Esophagus (tissue), 2 donors: ENCODE measurements around the gene STRA6. TPM values are rescaled to one million over a fixed set of nuclear protein-coding genes. Genes with fewer than 3 reads are reported as not detected.

ENCODE experiments used
- H3K27ac ChIP-seq, 2 donors: one replicate each; pipeline ENCODE4 v1.5.1; 2013; ENCODE audit warnings: low read depth in 2 of 2, mild to moderate bottlenecking in 2 of 2, inconsistent platforms in 1 of 2, low read length in 1 of 2, moderate library complexity in 1 of 2
- H3K27me3 ChIP-seq, 2 donors: one replicate each; pipeline ENCODE4 v1.6.1; 2013; ENCODE audit warnings: low read length in 2 of 2, control low read depth in 1 of 2, mild to moderate bottlenecking in 1 of 2; ENCODE audit not compliant: insufficient read depth in 2 of 2, control insufficient read depth in 1 of 2
- H3K36me3 ChIP-seq, 2 donors: one replicate each; pipeline ENCODE4 v1.6.1; 2013; ENCODE audit warnings: low read length in 1 of 2; ENCODE audit not compliant: control insufficient read depth in 2 of 2, insufficient read depth in 2 of 2
- H3K4me1 ChIP-seq, 2 donors: one replicate each; pipeline ENCODE4 v1.6.1; 2013; ENCODE audit warnings: low read length in 1 of 2; ENCODE audit not compliant: control insufficient read depth in 2 of 2, insufficient read depth in 2 of 2
- H3K4me3 ChIP-seq, 2 donors: one replicate each; pipeline ENCODE4 v1.5.1; 2013; ENCODE audit warnings: low read length in 2 of 2, mild to moderate bottlenecking in 2 of 2, low read depth in 1 of 2, moderate library complexity in 1 of 2
- H3K9me3 ChIP-seq, 2 donors: one replicate each; pipeline ENCODE4 v1.6.1; 2013; ENCODE audit warnings: mild to moderate bottlenecking in 2 of 2, low read depth in 1 of 2, low read length in 1 of 2, moderate library complexity in 1 of 2; ENCODE audit not compliant: control insufficient read depth in 2 of 2, insufficient read depth in 1 of 2
- WGBS, 2 donors: extraction: QIAGEN DNeasy Blood & Tissue Kit; methylation state at CpG; one replicate each; pipeline ENCODE4 v1.1.7; 2013; 5-methylcytosine and 5-hydroxymethylcytosine counted together
- polyA plus RNA-seq, 2 donors: library from polyadenylated mRNA; stranded (reverse); fragments of 200-250 nt; gene quantifications; one replicate each; pipeline ENCODE4 v1.2.3, GENCODE V29; 2013
- donor health status: healthy with polysubstance abuse.
- donor health status: Bipolar disorder and iron deficiency.

Gene STRA6
- polyA plus RNA-seq, 2 donors: 0.65 to 0.79 TPM

DNA sequence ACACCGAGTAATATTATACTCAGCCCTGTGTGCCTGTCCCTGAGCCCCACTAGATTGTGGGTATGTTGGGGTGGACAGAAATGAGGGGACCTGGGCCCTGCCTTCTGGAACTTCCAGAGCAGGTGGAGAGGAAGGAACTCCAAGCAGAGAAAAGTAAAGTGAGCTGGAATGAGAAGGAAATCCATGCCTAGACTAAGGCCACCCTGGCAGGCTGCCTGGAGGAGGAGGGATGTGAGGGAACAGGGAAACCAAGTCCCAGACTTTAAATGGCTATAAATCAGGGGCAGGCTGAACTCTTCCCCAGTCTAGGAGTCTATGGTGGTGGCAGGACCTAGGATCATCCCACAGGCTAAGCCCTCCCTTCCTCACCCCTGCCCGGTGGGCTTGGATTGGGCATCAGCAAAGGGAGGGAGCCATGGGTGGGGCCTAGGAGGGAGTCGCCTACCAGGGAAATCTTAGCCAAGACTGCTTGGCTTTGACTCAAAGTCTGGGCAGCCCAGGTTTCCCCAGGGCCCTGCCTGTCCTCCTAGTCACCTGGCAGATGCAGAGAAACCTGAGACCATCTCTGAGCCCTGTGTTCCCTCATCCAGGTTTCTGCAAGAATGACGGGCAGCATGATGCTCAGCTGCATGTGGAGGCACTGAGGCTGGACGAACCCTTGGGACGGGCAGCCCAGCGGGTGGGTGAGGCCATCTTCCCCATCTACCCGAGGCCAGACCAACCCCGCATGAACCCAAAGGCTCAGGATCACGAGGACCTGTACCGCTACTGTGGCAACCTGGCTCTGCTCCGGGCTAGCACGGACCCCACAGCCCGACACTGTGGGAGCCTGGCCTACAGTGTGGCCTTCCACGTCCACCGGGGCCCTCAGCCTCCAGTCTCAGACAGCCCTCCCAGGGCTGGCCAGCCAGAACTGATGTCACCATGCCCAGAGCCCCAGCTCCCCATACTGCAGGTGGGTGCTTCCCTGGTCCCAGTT lies 15.6 kb upstream of the STRA6 start:
- Histone ChIP-seq H3K4me1 (peaks cover 0 to 3% of the 10 kb centered on the region in 2 donors), H3K36me3 (no peaks in the 10 kb centered on the region), H3K27ac (no peak overlapping the region), H3K4me3 (no peak overlapping the region), H3K27me3 (peaks cover 0 to 2% of the 10 kb centered on the region in 2 donors), H3K9me3 (peaks cover 0 to 3% of the 10 kb centered on the region in 2 donors)
- WGBS, 2 donors: 81 to 89% methylated on average over 16 of the region's 16 CpGs

DNA sequence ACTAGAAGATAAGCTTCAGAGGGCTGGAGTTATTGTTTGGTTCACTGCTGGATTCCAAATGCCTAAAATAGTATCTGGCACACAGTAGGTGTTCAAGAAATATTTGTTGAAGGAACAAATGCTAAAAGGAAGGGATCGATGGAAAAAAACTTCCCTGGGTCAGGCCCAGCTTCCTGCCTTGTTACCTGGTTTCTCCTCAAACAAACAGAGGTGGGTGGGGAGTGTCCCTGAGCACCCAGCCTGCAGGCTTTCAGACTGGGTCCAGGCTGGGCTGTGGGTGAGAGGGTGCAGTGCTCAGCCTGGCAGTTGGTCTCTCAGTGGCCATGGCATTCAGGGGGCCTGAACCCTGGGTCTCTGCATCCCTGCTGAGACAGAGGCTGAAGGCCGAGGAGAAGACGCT lies 14.4 kb upstream of the STRA6 start:
- no peaks in the 10 kb centered on the region for H3K36me3 ChIP-seq
- 73 to 80% methylated on average over 3 of the region's 3 CpGs for WGBS, 2 donors

DNA sequence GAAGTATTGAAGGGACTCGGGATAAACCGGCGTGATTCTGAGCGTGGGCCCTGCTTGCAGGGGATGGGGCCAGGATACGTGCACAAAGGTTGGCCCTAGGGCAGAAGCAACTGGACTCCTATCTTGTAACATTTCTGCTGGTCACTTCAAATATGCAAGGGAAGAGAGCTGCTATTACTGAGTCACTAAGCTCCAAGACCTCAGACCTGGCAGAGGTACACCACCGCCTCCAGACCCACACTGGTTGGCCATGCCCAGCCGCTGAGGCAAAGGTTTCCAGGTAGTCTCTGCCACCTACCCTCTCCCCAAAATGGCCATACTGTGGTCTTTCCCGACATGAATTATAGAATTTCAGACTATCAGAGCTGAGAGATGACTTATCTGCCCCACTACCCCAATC lies 13.4 kb upstream of the STRA6 start:
- Histone ChIP-seq H3K27me3 (no peaks in the 10 kb centered on the region), H3K4me3 (no peak overlapping the region), H3K27ac (no peak overlapping the region), H3K9me3 (no peaks in the 10 kb centered on the region), H3K4me1 (peaks cover 0 to 3% of the 10 kb centered on the region in 2 donors), H3K36me3 (no peaks in the 10 kb centered on the region)
- 83 to 87% methylated on average over 8 of the region's 8 CpGs for WGBS, 2 donors

More for the DNA sequence above, 14.4 kb upstream of the STRA6 start:
- Histone ChIP-seq H3K4me1 (peaks cover 0 to 3% of the 10 kb centered on the region in 2 donors), H3K4me3 (no peak overlapping the region), H3K27me3 (no peaks in the 10 kb centered on the region), H3K9me3 (no peaks in the 10 kb centered on the region), H3K27ac (no peak overlapping the region)

DNA sequence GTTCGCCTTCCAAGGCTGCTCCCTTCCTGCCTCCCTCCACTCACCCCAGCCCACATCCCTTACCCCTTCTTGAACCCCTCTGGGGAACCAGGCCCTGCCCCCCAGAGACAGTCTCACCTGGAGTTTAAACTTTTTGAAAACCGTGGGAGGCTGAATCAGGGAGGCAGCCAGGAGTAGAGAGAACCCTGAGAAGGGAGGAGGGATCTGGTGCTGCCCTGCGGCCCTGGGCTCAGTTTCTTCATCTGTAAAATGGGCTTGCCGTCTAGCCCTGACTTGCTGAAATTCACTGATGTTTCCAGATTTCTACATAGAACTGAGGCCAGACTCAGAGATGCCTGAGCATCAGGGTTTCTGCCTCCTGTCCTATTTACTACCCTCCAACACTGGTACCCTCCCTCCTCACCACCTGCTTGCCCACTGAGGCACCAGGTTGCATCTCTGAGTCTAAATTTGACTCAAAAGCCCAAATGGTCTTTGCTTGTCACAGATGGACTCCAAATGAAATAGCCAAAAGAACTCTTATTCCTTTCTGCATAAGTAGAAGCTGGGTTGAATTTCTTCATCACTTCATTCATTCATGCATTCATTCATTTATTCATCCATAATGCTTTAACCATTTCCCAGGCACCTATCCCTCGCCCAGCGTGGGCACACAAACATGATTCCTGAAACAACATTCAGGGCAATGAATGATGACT lies 11.9 kb upstream of the STRA6 start:
- 67 to 70% methylated on average over 6 of the region's 6 CpGs for WGBS, 2 donors
- H3K4me3 ChIP-seq: no peak overlapping the region
- H3K27ac ChIP-seq: no peak overlapping the region

DNA sequence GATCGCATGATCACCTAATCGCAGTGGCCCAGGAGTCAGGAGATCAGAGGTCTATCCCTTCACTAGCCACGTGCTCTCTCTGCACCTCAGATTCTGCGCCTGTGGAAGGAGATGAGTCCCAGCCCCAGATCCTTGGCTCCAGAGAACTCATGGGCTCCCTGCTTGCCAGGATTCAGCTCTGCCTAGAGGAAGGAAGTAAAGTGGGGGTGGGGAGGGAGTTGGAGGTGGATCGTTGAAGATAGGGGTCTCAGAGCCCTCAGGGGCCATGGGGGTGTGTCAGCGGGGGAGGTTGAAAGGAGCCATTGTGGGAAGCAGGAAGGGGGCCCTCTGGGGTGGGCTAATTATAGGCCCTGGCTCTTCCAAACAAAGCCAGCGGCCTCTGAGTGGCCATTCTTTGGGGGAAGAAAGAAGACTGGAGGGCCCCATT lies 11.3 kb upstream of the STRA6 start:
- no peaks in the 10 kb centered on the region for H3K27me3 ChIP-seq
- no peak overlapping the region for H3K27ac ChIP-seq
- H3K4me3 ChIP-seq: no peak overlapping the region
- WGBS, 2 donors: 74% methylated on average over 7 of the region's 7 CpGs
- H3K4me1 ChIP-seq: peaks cover 0 to 3% of the 10 kb centered on the region in 2 donors
- no peaks in the 10 kb centered on the region for H3K36me3 ChIP-seq
- H3K9me3 ChIP-seq: no peaks in the 10 kb centered on the region

More for the DNA sequence above, 11.9 kb upstream of the STRA6 start:
- H3K36me3 ChIP-seq: no peaks in the 10 kb centered on the region
- H3K27me3 ChIP-seq: no peaks in the 10 kb centered on the region
- H3K4me1 ChIP-seq: peaks cover 0 to 3% of the 10 kb centered on the region in 2 donors
- no peaks in the 10 kb centered on the region for H3K9me3 ChIP-seq

DNA sequence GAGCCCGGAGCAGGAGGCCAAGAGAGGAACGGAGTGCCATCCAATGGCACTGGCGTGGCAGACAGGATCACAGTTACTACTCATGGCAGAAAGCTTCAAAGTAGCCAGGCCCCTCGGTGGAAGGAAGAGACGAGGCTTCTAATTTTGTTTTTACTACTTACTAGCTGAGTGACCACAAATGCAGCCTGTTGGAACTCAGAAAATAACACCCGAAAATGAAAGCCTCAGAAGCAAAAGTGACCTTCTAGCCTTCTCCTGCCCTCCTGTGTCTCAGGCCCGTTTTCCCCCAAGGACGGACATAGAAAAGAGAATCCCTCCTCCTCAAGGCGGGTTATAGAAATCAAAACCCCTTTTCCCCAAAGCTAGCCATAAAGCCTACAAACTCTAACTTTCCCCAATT lies 9.9 kb upstream of the STRA6 start:
- Histone ChIP-seq H3K27ac (no peak overlapping the region), H3K36me3 (no peaks in the 10 kb centered on the region), H3K27me3 (no peaks in the 10 kb centered on the region), H3K4me1 (peaks cover 0 to 3% of the 10 kb centered on the region in 2 donors), H3K4me3 (no peak overlapping the region), H3K9me3 (no peaks in the 10 kb centered on the region)
- WGBS, 2 donors: 89 to 90% methylated on average over 9 of the region's 9 CpGs

DNA sequence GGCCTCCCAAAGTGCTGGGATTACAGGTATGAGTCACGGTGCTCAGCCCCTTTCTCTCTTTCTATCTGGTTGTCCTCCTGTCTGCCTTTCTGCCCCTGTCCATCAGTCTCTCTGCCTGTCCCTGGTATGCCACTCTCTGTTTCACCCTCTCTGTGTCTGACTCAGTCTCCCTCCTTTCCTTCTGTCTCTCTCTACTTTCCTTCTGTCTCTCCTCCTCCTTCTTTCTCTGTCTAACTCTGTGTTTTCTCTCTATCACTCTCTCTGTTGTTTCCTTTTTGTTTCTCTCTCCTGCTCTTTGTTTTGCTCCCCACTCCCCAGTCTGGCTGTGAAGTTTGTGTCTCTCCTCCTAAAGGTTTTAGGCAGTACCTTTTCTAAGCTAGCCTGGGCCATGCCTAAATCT lies 9.1 kb upstream of the STRA6 start:
- H3K4me3 ChIP-seq: no peak overlapping the region
- 84 to 90% methylated on average over 1 of the region's 1 CpG for WGBS, 2 donors
- no peaks in the 10 kb centered on the region for H3K36me3 ChIP-seq
- H3K27me3 ChIP-seq: no peaks in the 10 kb centered on the region
- H3K4me1 ChIP-seq: peaks cover 0 to 3% of the 10 kb centered on the region in 2 donors
- no peak overlapping the region for H3K27ac ChIP-seq
- H3K9me3 ChIP-seq: no peaks in the 10 kb centered on the region

DNA sequence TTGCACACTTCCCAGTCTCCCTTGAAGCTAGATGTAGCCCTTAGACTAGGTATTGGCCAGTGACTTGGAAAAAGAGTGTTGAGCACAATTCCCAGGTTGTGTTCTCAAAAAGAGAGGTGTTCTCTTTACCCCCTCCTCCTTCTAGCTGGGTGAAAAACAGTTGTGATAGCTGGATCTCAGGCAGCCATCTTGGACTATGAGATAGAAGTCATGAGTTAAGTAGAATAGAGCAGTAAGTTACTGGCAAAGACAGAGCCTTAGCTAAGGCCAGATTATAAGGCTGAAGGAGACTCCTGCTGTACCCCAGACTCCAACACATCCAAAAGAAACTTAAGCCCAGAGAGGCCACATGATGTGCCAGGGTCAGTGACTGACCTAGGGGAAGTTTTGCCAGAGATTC lies 8.1 kb upstream of the STRA6 start:
- Histone ChIP-seq H3K27ac (no peak overlapping the region), H3K9me3 (no peaks in the 10 kb centered on the region), H3K4me1 (no peaks in the 10 kb centered on the region), H3K4me3 (no peak overlapping the region), H3K36me3 (no peaks in the 10 kb centered on the region), H3K27me3 (no peaks in the 10 kb centered on the region)

DNA sequence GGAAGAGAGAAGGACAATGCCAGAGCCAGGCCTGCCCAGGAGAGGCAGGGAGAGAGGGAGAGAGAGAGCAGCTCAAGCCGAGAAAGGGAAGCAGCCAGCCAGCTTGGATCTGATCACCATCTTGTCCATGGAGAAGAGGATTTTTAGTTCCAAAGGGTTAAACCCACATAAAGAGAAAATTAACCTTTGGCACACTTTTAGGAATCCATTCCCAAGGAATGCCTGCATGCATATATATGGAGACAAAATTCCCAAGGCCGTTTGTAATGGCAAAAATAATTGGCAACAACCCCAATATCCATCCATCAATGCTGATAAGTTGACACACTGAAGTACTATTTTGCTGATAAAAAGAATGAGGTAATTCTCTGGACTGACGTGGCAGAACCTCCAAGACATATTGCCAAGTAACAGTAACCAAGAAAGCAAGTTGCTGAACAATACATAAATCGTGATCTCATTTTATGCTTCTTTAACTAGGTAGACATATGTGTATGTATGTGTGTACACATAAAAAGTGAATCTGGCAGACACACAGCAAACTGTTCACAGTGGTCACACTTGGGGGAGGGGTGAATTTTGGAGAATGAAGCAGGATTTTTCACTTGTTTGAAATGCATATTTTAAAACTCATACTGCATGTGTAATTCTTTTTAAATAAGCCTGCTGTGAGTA lies 7.5 kb upstream of the STRA6 start:
- Histone ChIP-seq H3K27me3 (no peaks in the 10 kb centered on the region), H3K4me3 (no peak overlapping the region), H3K9me3 (no peaks in the 10 kb centered on the region), H3K27ac (no peak overlapping the region), H3K4me1 (no peaks in the 10 kb centered on the region), H3K36me3 (no peaks in the 10 kb centered on the region)
- 23 to 33% methylated on average over 4 of the region's 4 CpGs for WGBS, 2 donors
